K562 (cell line): ENCODE measurements around the gene ZNF219. TPM values are rescaled to one million over a fixed set of nuclear protein-coding genes. Genes with fewer than 3 reads are reported as not detected.

Experiments
- BCOR ChIP-seq: fragments of 450-650 bp; IDR thresholded peaks from 2 replicates; pipeline ENCODE4 v1.6.1; 2016
- CREB5 ChIP-seq: fragments of 250-450 bp; sonication (Bioruptor Pico); IDR thresholded peaks from 2 replicates; pipeline ENCODE4 v1.5.0; 2020; ENCODE audit warnings: mild to moderate bottlenecking
- GABPB1 ChIP-seq: sonication (generic); formaldehyde crosslinking; IDR thresholded peaks from 2 replicates; pipeline ENCODE4 v1.8.0; 2022; ENCODE audit warnings: mild to moderate bottlenecking, missing genetic modification reagents
- HNRNPH1 ChIP-seq: fragments of 200-400 bp; formaldehyde crosslinking; optimal IDR thresholded peaks from 2 replicates; pipeline ENCODE3; 2017; ENCODE audit warnings: low read depth, mild to moderate bottlenecking, low read length, moderate library complexity
- KAT8 ChIP-seq: fragments of 450-650 bp; IDR thresholded peaks from 2 replicates; pipeline ENCODE4 v1.6.1; 2016; ENCODE audit warnings: low read depth, mild to moderate bottlenecking
- MAFK ChIP-seq: IDR thresholded peaks from 2 replicates; pipeline ENCODE4 v1.6.1; 2011; ENCODE audit warnings: low read length, improper control_type of control experiment
- MEF2A ChIP-seq: IDR thresholded peaks from 2 replicates; pipeline ENCODE4 v1.6.1; 2011; ENCODE audit warnings: low read depth, mild to moderate bottlenecking, low read length, moderate library complexity; ENCODE audit not compliant: control insufficient read depth
- MTA3 ChIP-seq: fragments of 450-650 bp; formaldehyde crosslinking; IDR thresholded peaks from 2 replicates; pipeline ENCODE4 v1.6.1; 2017; ENCODE audit warnings: mild to moderate bottlenecking, borderline replicate concordance
- POLR2G ChIP-seq: fragments of 200-400 bp; formaldehyde crosslinking; IDR thresholded peaks from 2 replicates; pipeline ENCODE4 v1.6.1; 2017; ENCODE audit warnings: low read depth, mild to moderate bottlenecking, antibody characterized with exemption, low read length, moderate library complexity
- SRSF3 ChIP-seq: fragments of 200-400 bp; formaldehyde crosslinking; IDR thresholded peaks from 2 replicates; pipeline ENCODE4 v1.6.1; 2016; ENCODE audit warnings: mild to moderate bottlenecking, low read length, moderate library complexity; ENCODE audit not compliant: insufficient read depth
- TCF3 ChIP-seq: sonication (generic); formaldehyde crosslinking; IDR thresholded peaks from 2 replicates; pipeline ENCODE4 v1.4.0; 2020; ENCODE audit warnings: mild to moderate bottlenecking, missing genetic modification reagents
- TFAP4 ChIP-seq: sonication (generic); formaldehyde crosslinking; IDR thresholded peaks from 2 replicates; pipeline ENCODE4 v1.8.0; 2022; ENCODE audit warnings: missing genetic modification reagents, mild to moderate bottlenecking, moderate library complexity, borderline replicate concordance
- U2AF1 ChIP-seq: fragments of 200-400 bp; formaldehyde crosslinking; optimal IDR thresholded peaks from 2 replicates; pipeline ENCODE3; 2017; ENCODE audit warnings: mild to moderate bottlenecking, low read depth, low read length, moderate library complexity
- ZBTB11 ChIP-seq, 3 experiments: fragments of 200-800 bp in 1 of 3; fragments of 250-450 bp in 1 of 3; fragments of 450-650 bp in 1 of 3; sonication (Bioruptor Pico) in 1 of 3; sonication (Bioruptor generic) in 1 of 3; formaldehyde crosslinking in 1 of 3; IDR thresholded peaks; 2 replicates each; pipeline versions ENCODE4 v1.6.1 to v1.8.0; 2016 to 2022; ENCODE audit warnings: mild to moderate bottlenecking in 2 of 3, missing genetic modification characterization in 2 of 3, missing compliant biosample characterization in 1 of 3, moderate library complexity in 1 of 3
- polyA plus RNA-seq, 8 experiments: library from polyadenylated mRNA; depleted of rRNA in 4 of 8; stranded (reverse) in 5 of 8; unstranded in 3 of 8; fragments of >200 nt; fragmentation: Nextera tagmentation in 2 of 8; fragmentation: Illumina TruSeq in 1 of 8; extraction: Ambion mirVana in 2 of 8; extraction: Trizol in 1 of 8; gene quantifications; 2 replicates each; pipeline versions ENCODE4 v1.2.1 to v1.2.3, GENCODE V29; 2011 to 2014; ENCODE audit warnings: inconsistent platforms in 1 of 8, missing spikeins in 1 of 8
- total RNA-seq, 7 experiments: library from RNA; depleted of rRNA in 6 of 7; stranded (reverse); fragments of >200 nt in 6 of 7; fragmentation: Illumina TruSeq in 2 of 7; extraction: Trizol in 2 of 7; gene quantifications; 2 replicates each; pipeline versions ENCODE4 v1.2.1 to v1.2.3, GENCODE V29; 2011 to 2021; ENCODE audit warnings: low replicate concordance in 1 of 7
- TF ChIP-seq, protein P1 (sequence below), 2 experiments: IDR thresholded peaks in 1 of 2; conservative IDR thresholded peaks in 1 of 2; 2 replicates each; pipeline ENCODE4 v1.6.1; 2016; ENCODE audit warnings: low read depth in 2 of 2, mild to moderate bottlenecking in 1 of 2, missing compliant biosample characterization in 1 of 2, missing genetic modification characterization in 1 of 2, moderate library complexity in 1 of 2
- TF ChIP-seq, protein P2 (sequence below): fragments of 250-450 bp; sonication (Bioruptor Pico); IDR thresholded peaks from 2 replicates; pipeline ENCODE4 v1.5.0; 2021; ENCODE audit warnings: mild to moderate bottlenecking, borderline replicate concordance

Gene ZNF219
- total and polyA plus RNA-seq, 9 of the 15 experiments (the other 6 are each of a cell fraction or from before 2014, with no cell fraction given) = 0.29 to 10.6 (median 2.8) TPM

GRCh38 chr14:21112255-21112654, 13.8 kb upstream of the ZNF219 start (continued):
- TF ChIP-seq ZBTB11 (CRISPR knock-in tag; IDR thresholded peaks at IDR 0.05) (no peak), CREB5 (CRISPR knock-in tag) (no peak), HNRNPH1 (no peak), MEF2A (no peak), KAT8 (no peak), TCF3 (CRISPR knock-in tag) (no peak), MAFK (peak; percentile 52), BCOR (no peak), POLR2G (no peak), SRSF3 (no peak), GABPB1 (no peak), TFAP4 (CRISPR knock-in tag) (no peak), MTA3 (no peak), U2AF1 (no peak)
- TF ChIP-seq, protein P1, sequence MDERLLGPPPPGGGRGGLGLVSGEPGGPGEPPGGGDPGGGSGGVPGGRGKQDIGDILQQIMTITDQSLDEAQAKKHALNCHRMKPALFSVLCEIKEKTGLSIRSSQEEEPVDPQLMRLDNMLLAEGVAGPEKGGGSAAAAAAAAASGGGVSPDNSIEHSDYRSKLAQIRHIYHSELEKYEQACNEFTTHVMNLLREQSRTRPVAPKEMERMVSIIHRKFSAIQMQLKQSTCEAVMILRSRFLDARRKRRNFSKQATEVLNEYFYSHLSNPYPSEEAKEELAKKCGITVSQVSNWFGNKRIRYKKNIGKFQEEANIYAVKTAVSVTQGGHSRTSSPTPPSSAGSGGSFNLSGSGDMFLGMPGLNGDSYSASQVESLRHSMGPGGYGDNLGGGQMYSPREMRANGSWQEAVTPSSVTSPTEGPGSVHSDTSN (CRISPR knock-in tag; IDR thresholded peaks at IDR 0.05; ENCODE audit: low read depth) = no peak
- TF ChIP-seq, protein P1 (tag; conservative IDR thresholded peaks at IDR 0.05; ENCODE audit: low read depth) = peak; percentile 82
- TF ChIP-seq, protein P2, sequence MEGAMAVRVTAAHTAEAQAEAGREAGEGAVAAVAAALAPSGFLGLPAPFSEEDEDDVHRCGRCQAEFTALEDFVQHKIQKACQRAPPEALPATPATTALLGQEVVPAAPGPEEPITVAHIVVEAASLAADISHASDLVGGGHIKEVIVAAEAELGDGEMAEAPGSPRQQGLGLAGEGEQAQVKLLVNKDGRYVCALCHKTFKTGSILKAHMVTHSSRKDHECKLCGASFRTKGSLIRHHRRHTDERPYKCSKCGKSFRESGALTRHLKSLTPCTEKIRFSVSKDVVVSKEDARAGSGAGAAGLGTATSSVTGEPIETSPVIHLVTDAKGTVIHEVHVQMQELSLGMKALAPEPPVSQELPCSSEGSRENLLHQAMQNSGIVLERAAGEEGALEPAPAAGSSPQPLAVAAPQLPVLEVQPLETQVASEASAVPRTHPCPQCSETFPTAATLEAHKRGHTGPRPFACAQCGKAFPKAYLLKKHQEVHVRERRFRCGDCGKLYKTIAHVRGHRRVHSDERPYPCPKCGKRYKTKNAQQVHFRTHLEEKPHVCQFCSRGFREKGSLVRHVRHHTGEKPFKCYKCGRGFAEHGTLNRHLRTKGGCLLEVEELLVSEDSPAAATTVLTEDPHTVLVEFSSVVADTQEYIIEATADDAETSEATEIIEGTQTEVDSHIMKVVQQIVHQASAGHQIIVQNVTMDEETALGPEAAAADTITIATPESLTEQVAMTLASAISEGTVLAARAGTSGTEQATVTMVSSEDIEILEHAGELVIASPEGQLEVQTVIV (CRISPR knock-in tag) = no peak
